ENCODE results near the gene KPNA4. TPM values are rescaled to one million over a fixed set of nuclear protein-coding genes. Genes with fewer than 3 reads are reported as not detected.

Gene KPNA4
- polyA plus RNA-seq, 1 donor: 25.9 TPM

DNA sequence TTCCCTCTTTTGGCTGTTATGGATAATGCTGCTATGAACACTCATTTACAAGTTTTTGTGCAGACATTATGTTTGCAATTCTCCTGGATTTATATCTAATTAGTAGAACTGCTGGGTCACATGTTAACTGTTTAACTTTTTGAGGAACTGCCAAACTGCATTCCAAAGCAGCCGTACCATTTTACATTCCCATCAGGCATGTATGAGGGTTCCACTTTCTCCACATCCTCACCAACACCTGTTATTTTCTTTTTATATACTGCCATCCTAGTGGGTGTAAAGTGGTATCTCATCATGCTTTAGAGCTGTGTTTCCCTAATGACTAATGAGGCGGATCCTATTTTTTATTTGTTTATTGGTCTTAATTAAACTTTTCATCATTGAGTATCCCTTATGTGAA is 9.2 kb downstream of the KPNA4 start:
- Histone ChIP-seq H3K4me3 (ENCODE audit: low read length) (no peak overlapping the region), H3K27me3 (ENCODE audit: control insufficient read depth, insufficient read depth, low read length) (no peaks in the 10 kb centered on the region), H3K9me3 (ENCODE audit: control insufficient read depth, low read depth, low read length) (no peaks in the 10 kb centered on the region), H3K27ac (ENCODE audit: low read length) (no peak overlapping the region), H3K4me1 (ENCODE audit: control insufficient read depth, insufficient read depth, low read length) (no peaks in the 10 kb centered on the region), H3K36me3 (ENCODE audit: control insufficient read depth, insufficient read depth, low read length) (no peaks in the 10 kb centered on the region)
- WGBS (ENCODE audit: insufficient coverage, low lambda C conversion rate): no CpG with 5 or more reads among the region's 2 CpGs
- DNase-seq: no peak

GRCh38 chr3:160554980-160555379 is 10.4 kb downstream of the KPNA4 start:
- H3K36me3 ChIP-seq (ENCODE audit: control insufficient read depth, insufficient read depth, low read length): peaks cover 2% of the 10 kb centered on the region
- DNase-seq: no peak
- H3K9me3 ChIP-seq (ENCODE audit: control insufficient read depth, low read depth, low read length): peaks cover 5% of the 10 kb centered on the region
- no peak overlapping the region for H3K4me3 ChIP-seq (ENCODE audit: low read length)
- H3K4me1 ChIP-seq (ENCODE audit: control insufficient read depth, insufficient read depth, low read length): no peaks in the 10 kb centered on the region
- no CpG with 5 or more reads among the region's 3 CpGs for WGBS (ENCODE audit: insufficient coverage, low lambda C conversion rate)
- no peaks in the 10 kb centered on the region for H3K27me3 ChIP-seq (ENCODE audit: control insufficient read depth, insufficient read depth, low read length)
- no peak overlapping the region for H3K27ac ChIP-seq (ENCODE audit: low read length)

- Histone ChIP-seq H3K27ac (ENCODE audit: low read length) (no peak overlapping the region), H3K4me1 (ENCODE audit: control insufficient read depth, insufficient read depth, low read length) (no peaks in the 10 kb centered on the region)
Measured at GRCh38 chr3:160553827-160554226, 11.5 kb downstream of the KPNA4 start.

GRCh38 chr3:160546727-160547126 is 18.6 kb downstream of the KPNA4 start:
- no peaks in the 10 kb centered on the region for H3K27me3 ChIP-seq (ENCODE audit: control insufficient read depth, insufficient read depth, low read length)
- no peak overlapping the region for H3K27ac ChIP-seq (ENCODE audit: low read length)
- H3K4me1 ChIP-seq (ENCODE audit: control insufficient read depth, insufficient read depth, low read length): no peaks in the 10 kb centered on the region
- DNase-seq: no peak
- H3K4me3 ChIP-seq (ENCODE audit: low read length): no peak overlapping the region
- peaks cover 6% of the 10 kb centered on the region for H3K9me3 ChIP-seq (ENCODE audit: control insufficient read depth, low read depth, low read length)
- H3K36me3 ChIP-seq (ENCODE audit: control insufficient read depth, insufficient read depth, low read length): peaks cover 2% of the 10 kb centered on the region
- 91% methylated on average over 4 of the region's 4 CpGs for WGBS (ENCODE audit: insufficient coverage, low lambda C conversion rate)

More at GRCh38 chr3:160553827-160554226, 11.5 kb downstream of the KPNA4 start:
- Histone ChIP-seq H3K4me3 (ENCODE audit: low read length) (no peak overlapping the region), H3K9me3 (ENCODE audit: control insufficient read depth, low read depth, low read length) (peaks cover 6% of the 10 kb centered on the region), H3K36me3 (ENCODE audit: control insufficient read depth, insufficient read depth, low read length) (peaks cover 2% of the 10 kb centered on the region), H3K27me3 (ENCODE audit: control insufficient read depth, insufficient read depth, low read length) (no peaks in the 10 kb centered on the region)
- DNase-seq: no peak
- 43% methylated on average over 1 of the region's 1 CpG for WGBS (ENCODE audit: insufficient coverage, low lambda C conversion rate)

GRCh38 chr3:160545504-160545871 is 19.9 kb downstream of the KPNA4 start:
- Histone ChIP-seq H3K27me3 (ENCODE audit: control insufficient read depth, insufficient read depth, low read length) (no peaks in the 10 kb centered on the region), H3K36me3 (ENCODE audit: control insufficient read depth, insufficient read depth, low read length) (no peaks in the 10 kb centered on the region), H3K4me1 (ENCODE audit: control insufficient read depth, insufficient read depth, low read length) (no peaks in the 10 kb centered on the region), H3K9me3 (ENCODE audit: control insufficient read depth, low read depth, low read length) (peaks cover 6% of the 10 kb centered on the region), H3K27ac (ENCODE audit: low read length) (no peak overlapping the region), H3K4me3 (ENCODE audit: low read length) (no peak overlapping the region)
- DNase-seq: no peak
- 80% methylated on average over 1 of the region's 3 CpGs for WGBS (ENCODE audit: insufficient coverage, low lambda C conversion rate)

- H3K4me1 ChIP-seq (ENCODE audit: control insufficient read depth, insufficient read depth, low read length): no peaks in the 10 kb centered on the region
- H3K36me3 ChIP-seq (ENCODE audit: control insufficient read depth, insufficient read depth, low read length): no peaks in the 10 kb centered on the region
- H3K9me3 ChIP-seq (ENCODE audit: control insufficient read depth, low read depth, low read length): peaks cover 1% of the 10 kb centered on the region
- no peaks in the 10 kb centered on the region for H3K27me3 ChIP-seq (ENCODE audit: control insufficient read depth, insufficient read depth, low read length)
- no peak overlapping the region for H3K4me3 ChIP-seq (ENCODE audit: low read length)
- WGBS (ENCODE audit: insufficient coverage, low lambda C conversion rate): 100% methylated on average over 1 of the region's 2 CpGs
- DNase-seq: no peak
- H3K27ac ChIP-seq (ENCODE audit: low read length): no peak overlapping the region
Measured at GRCh38 chr3:160544844-160545503, 20.4 kb downstream of the KPNA4 start.

- H3K9me3 ChIP-seq (ENCODE audit: control insufficient read depth, low read depth, low read length): no peaks in the 10 kb centered on the region
- no peaks in the 10 kb centered on the region for H3K36me3 ChIP-seq (ENCODE audit: control insufficient read depth, insufficient read depth, low read length)
- no peaks in the 10 kb centered on the region for H3K4me1 ChIP-seq (ENCODE audit: control insufficient read depth, insufficient read depth, low read length)
- DNase-seq: no peak
- no peaks in the 10 kb centered on the region for H3K27me3 ChIP-seq (ENCODE audit: control insufficient read depth, insufficient read depth, low read length)
- H3K27ac ChIP-seq (ENCODE audit: low read length): no peak overlapping the region
- 100% methylated on average over 1 of the region's 2 CpGs for WGBS (ENCODE audit: insufficient coverage, low lambda C conversion rate)
- no peak overlapping the region for H3K4me3 ChIP-seq (ENCODE audit: low read length)
Measured at GRCh38 chr3:160540551-160540950, 24.8 kb downstream of the KPNA4 start.

- no peak for DNase-seq
- H3K36me3 ChIP-seq (ENCODE audit: control insufficient read depth, insufficient read depth, low read length): peaks cover 6% of the 10 kb centered on the region
- no peak overlapping the region for H3K4me3 ChIP-seq (ENCODE audit: low read length)
- H3K9me3 ChIP-seq (ENCODE audit: control insufficient read depth, low read depth, low read length): no peaks in the 10 kb centered on the region
- H3K4me1 ChIP-seq (ENCODE audit: control insufficient read depth, insufficient read depth, low read length): no peaks in the 10 kb centered on the region
- no peaks in the 10 kb centered on the region for H3K27me3 ChIP-seq (ENCODE audit: control insufficient read depth, insufficient read depth, low read length)
- H3K27ac ChIP-seq (ENCODE audit: low read length): no peak overlapping the region
Measured at GRCh38 chr3:160538895-160539294, 26.5 kb downstream of the KPNA4 start.

DNA sequence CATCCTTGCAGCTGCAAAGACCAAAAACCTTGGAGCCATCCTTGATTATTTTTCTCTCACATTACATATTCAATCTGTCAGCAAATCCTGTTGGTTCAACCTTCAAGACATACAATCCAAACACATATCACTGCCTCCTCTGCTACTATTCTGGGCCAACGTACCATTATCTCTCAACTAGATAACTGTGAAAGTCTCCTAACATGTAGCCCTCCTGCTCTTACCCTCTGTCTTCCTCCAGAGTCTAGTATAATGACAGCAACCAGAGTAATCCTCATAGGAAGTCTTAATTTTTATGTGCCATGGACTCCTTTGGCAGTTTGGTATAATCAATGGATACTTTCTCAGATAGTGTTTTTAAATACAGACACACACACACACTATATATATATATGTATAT is 27.6 kb downstream of the KPNA4 start:
- Histone ChIP-seq H3K4me3 (ENCODE audit: low read length) (no peak overlapping the region), H3K36me3 (ENCODE audit: control insufficient read depth, insufficient read depth, low read length) (peaks cover 13% of the 10 kb centered on the region)

DNA sequence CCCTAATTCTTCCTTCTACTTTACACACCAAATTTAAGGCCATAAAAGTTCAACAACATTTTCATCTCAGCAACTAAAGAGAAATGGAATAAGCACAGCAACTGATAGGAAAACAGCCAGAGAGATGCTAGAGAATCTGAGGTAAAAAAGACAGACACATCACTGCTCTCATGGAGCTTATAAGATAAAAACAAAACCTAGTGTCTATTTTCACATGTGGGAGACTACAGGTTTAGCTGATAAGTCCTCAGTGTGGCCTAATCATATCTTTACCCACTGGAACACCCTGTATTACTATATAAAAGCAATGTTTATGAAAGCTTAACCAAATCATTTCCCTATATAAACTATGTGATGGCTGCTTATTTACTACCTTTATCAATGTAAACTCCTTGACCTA is 33.0 kb downstream of the KPNA4 start:
- Histone ChIP-seq H3K27ac (ENCODE audit: low read length) (no peak overlapping the region), H3K27me3 (ENCODE audit: control insufficient read depth, insufficient read depth, low read length) (no peaks in the 10 kb centered on the region), H3K4me3 (ENCODE audit: low read length) (no peak overlapping the region), H3K36me3 (ENCODE audit: control insufficient read depth, insufficient read depth, low read length) (peaks cover 37% of the 10 kb centered on the region), H3K4me1 (ENCODE audit: control insufficient read depth, insufficient read depth, low read length) (no peaks in the 10 kb centered on the region), H3K9me3 (ENCODE audit: control insufficient read depth, low read depth, low read length) (no peaks in the 10 kb centered on the region)
- no peak for DNase-seq

More for the DNA sequence above, 27.6 kb downstream of the KPNA4 start:
- WGBS (ENCODE audit: insufficient coverage, low lambda C conversion rate): 83% methylated on average over 1 of the region's 1 CpG
- Histone ChIP-seq H3K27ac (ENCODE audit: low read length) (no peak overlapping the region), H3K9me3 (ENCODE audit: control insufficient read depth, low read depth, low read length) (no peaks in the 10 kb centered on the region), H3K27me3 (ENCODE audit: control insufficient read depth, insufficient read depth, low read length) (no peaks in the 10 kb centered on the region), H3K4me1 (ENCODE audit: control insufficient read depth, insufficient read depth, low read length) (no peaks in the 10 kb centered on the region)
- no peak for DNase-seq

DNA sequence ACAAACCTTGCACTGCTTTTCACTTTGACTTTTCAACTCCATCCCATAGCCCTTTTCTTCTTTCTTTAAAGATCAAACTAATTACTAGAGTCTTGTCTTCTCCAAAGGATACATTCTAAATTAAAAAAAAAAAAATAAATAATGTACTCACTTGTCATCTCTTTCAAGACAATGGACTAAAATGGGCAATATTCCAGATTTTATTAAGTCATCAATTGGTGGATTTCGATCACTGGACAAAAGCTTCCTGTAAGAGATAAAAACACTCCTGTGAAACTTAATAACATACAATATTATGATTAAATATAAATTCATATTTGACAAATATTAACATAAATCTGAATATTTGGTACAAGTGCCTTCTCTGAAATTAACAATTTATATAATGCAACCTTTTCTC is 34.1 kb downstream of the KPNA4 start:
- Histone ChIP-seq H3K4me3 (ENCODE audit: low read length) (no peak overlapping the region), H3K4me1 (ENCODE audit: control insufficient read depth, insufficient read depth, low read length) (no peaks in the 10 kb centered on the region), H3K9me3 (ENCODE audit: control insufficient read depth, low read depth, low read length) (no peaks in the 10 kb centered on the region), H3K36me3 (ENCODE audit: control insufficient read depth, insufficient read depth, low read length) (peaks cover 41% of the 10 kb centered on the region), H3K27ac (ENCODE audit: low read length) (no peak overlapping the region), H3K27me3 (ENCODE audit: control insufficient read depth, insufficient read depth, low read length) (no peaks in the 10 kb centered on the region)
- 83% methylated on average over 1 of the region's 1 CpG for WGBS (ENCODE audit: insufficient coverage, low lambda C conversion rate)
- no peak for DNase-seq

Measured in large intestine (tissue), 3 donors.